Measurements from ENCODE around the gene METTL8.
"Not testable (repeated sequence)": the region's sequence is repeated elsewhere in the genome, so short reads cannot be mapped to it uniquely, and the experiment has no call there.

Gene METTL8

DNA sequence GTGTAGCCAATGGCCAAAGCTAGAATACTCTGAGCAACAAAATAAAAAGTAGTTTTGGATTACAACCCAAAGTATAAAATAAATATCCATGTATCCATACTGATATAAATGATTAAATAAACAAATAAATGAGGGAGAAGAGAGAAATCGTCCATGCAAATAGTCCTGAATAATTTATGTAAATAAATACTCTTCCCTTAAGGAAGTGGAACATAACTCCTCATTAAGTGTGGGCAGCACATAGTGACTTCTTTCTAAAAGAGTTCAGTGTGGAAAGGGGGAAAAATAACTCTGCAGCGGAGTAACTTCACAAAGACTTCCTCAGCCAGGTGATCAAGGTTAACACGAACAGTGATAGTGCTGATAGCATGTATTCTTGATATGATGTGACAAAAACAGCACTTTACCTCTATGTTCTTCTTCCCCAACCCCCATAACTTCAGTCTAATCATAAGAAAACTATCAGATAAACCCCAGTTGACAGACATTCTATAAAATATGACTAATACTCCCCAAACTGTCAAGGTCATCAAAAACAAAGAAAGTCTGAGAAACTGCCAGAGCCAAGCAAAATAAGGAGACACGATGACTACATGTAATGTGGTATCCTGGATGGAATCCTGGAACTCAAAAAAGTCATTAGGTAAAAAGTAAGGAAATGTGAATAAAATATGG is 30.7 kb downstream of the METTL8 start:
- no peak for DNase-seq (ENCODE audit: low read depth in 1 of 2, low spot score in 1 of 2)

DNA sequence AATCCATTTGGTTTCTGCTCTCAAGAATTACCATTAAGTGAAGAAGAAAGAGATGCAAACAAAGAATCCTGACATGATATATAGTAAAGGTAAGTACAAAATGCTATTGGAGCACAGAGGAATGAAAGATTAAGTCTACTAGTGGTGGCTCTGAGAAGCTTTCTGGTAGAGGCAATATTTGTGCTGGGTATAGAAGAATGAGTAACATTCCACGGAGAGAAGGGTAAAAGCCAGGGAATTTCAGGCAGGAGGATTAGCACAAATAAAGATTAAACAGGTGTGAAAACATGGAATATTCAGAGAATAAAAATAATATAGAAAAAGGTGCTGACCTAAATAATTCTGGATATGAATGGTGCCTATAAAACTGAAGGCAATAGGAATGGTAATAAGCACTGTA is 31.8 kb downstream of the METTL8 start:
- DNase-seq (ENCODE audit: low read depth in 1 of 2, low spot score in 1 of 2) = no peak

DNA sequence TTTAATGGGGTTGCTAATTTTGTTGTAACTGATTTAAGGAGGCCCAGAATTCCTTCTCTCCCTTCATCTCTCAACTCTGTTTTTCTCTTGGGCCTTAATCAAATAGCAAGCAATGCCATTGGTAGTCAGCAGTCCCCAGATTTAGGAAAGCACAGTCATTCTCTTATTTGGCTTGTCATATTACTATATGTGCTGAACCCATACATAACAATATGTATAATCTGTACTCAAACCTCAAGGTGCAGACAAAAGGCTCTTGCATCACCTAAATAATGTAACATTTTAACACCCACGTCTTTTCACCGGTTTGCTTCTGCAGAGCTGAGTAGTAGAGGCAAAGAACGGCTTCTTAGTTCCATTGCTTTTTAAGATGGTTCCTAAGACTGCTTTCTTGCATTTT is 33.4 kb downstream of the METTL8 start:
- DNase-seq (ENCODE audit: low read depth in 1 of 2, low spot score in 1 of 2) = no peak

DNA sequence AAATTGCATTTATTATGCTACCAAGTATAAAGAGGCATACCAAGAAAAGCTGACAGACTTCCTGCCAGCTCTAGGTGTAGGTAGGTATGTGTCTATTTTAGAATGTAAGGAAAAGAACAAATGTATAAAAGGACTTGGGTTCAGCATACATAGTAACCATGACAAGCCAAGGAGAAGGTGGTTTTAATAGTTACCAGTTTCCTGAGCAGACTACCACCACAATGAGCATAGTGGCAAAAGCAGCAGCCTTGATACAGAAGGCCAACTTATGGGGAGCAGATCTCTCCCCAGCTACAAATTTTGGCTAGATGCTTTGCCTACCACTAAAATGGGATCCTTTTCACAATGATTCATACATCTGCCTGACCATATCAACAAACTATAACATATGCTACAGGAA is 34.5 kb downstream of the METTL8 start:
- no peak for DNase-seq (ENCODE audit: low read depth in 1 of 2, low spot score in 1 of 2)

DNA sequence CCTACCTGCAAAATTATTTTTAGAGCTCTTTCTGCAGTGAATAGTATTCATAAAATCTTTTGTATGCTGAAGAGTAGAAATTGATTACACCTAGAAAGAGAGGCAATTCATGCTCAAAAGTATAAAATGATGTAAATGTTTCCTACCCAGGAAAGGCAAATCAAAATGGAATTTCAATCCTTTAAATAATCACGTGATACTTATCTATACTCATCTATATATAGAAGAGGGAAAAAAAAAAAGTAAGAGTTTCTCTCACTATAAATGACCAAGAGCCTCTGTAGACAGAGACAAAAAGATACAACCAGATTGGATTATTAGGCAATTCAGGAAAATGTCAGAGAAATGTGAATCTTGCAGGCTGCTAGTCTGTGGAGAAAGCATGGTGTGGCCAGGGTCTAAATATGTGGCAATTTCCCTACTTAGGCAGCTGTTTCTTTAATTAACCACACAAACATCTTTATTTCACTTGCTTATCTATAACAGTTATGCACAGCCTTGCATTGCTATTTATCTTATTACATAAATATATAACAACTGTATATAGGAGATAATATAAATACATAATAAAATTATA is 39.5 kb downstream of the METTL8 start:
- DNase-seq (ENCODE audit: low read depth in 1 of 2, low spot score in 1 of 2) = no peak

DNA sequence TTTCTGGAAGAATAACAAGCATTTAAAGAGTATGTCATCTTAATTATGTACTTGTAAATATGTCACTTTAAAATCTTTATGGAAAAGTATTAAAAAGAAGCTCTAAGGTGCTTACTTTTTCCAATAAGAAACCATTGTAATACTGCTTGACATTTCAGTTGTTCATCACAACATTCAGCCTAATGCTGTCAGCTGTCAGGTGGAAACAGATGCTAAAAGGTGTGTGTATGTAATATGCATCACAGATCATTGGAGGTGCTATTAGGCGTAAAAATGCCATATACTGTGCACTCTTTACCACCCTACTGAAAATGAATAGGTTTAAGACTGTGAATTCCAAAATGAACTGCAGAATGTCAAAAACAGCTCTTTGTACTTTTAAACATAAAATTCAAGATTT is 40.3 kb downstream of the METTL8 start:
- DNase-seq (ENCODE audit: low read depth in 1 of 2, low spot score in 1 of 2) = no peak

DNA sequence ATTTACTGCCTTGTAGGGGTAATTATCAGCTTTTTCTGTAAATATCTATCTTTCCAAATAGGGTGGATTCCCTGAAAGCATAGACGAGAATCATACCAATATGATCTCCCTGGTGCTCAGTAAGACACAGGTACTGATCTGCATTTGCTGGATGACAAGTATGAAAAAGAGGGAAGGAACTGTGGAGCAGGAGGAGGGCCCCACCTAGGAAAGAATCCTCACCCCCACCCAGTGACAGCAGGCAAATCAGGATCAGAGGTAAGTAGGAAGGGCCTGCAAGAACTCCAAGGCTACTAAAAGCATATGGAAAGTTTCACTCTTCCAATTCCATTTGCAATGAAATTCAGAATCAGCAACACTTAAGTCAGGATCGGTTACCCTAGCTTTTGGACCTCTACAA is 42.3 kb downstream of the METTL8 start:
- DNase-seq (ENCODE audit: low read depth in 1 of 2, low spot score in 1 of 2) = no peak

DNA sequence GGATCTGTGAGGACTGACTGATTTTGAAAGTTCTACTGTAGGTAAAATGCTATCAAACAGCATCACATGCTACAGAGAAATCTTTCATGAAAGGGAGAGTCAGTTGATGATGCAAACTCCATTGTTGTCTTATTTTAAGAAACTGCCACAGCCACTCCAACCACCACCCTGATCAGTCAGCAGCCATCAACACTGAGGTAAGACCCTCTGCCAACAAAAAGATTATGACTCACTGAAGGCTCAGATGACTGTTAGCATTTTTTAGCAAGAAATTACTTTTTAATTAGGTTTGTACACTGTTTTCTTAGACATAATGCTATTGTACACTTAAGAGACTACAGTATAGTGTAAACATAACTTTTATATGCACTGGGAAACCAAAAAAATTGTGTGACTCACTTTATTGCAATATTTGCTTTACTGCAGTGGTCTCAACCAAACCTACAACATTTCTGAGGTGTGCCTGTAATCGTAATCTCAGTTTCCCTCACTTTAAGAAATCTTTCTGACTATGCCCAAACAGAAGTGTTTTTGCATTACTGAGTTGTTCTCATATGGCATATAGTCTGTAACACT is 42.8 kb downstream of the METTL8 start:
- DNase-seq (ENCODE audit: low read depth in 1 of 2, low spot score in 1 of 2) = no peak

DNA sequence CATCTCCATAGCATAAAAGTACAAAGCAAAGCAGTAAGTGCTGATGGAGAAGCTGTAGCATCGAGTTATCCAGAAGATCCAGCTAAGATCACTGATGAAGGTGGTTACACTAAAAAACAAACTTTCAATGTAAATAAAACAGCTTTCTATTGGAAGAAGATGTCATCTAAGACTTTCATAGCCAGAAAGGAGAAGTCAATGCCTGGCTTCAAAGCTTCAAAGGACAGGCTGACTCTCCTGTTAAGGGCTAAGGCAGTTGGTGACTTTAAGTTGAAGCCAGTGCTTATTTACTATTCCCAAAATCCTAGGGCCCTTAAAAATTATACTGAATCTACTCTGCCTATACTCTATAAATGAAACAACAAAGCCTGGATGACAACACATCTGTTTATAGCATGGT is 44.0 kb downstream of the METTL8 start:
- no peak for DNase-seq (ENCODE audit: low read depth in 1 of 2, low spot score in 1 of 2)

DNA sequence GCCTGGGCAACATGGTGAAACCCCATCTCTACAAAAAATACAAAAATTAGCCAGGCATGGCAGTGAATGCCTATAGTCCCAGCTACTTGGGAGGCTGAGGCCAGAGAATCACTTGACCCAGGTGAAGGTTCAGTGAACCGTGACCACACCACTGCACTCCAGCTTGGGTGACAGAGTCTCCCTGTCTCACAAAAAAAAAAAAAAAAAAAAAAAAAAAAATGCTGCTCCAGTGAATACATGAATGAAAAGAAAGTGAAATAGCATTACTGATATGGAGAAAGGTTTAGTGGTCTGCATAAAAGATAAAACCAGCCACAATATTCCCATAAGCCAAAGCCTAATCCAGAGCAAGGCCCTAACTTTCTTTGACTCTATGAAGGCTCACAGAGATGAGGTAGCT is 44.5 kb downstream of the METTL8 start:
- no peak for DNase-seq (ENCODE audit: low read depth in 1 of 2, low spot score in 1 of 2)

DNA sequence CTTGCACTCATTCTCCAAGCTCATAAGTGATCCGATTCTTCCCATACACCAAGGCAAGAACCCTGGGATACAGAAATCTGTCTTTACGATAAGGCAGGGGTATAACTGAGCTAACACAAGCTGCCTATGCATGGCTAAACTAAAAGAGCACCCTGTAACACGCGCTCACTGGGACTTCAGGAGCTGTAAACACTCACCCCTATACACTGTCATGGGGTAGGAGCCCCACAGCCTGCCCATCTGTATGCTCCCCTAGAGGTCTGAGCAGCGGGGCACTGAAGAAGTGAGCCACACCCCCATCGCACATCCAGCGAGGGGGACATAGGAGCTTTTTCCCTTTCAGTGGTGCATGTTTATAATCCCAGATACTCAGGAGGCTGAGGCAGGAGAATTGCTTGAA is 46.7 kb downstream of the METTL8 start:
- DNase-seq (ENCODE audit: low read depth in 1 of 2, low spot score in 1 of 2) = no peak

DNA sequence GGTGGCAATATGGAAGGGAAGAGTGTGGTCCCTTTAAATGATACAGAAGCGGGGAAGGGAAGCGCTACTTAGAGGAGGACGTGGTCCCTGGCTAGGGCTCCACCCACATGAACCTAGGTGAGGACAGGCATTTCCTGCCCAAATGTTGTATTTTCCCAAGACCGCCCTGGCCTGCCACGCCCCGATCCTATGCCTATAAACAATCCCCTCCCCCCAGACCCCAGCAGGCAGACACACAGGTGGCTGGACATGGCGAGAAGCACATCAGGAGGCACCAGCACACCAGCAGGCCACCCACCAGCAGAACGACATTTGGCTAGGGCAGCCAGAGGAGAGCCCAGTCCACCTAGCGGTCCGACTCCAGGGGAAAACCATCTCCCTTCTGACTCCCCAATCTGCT is 47.2 kb downstream of the METTL8 start:
- DNase-seq (ENCODE audit: low read depth in 1 of 2, low spot score in 1 of 2) = no peak

DNA sequence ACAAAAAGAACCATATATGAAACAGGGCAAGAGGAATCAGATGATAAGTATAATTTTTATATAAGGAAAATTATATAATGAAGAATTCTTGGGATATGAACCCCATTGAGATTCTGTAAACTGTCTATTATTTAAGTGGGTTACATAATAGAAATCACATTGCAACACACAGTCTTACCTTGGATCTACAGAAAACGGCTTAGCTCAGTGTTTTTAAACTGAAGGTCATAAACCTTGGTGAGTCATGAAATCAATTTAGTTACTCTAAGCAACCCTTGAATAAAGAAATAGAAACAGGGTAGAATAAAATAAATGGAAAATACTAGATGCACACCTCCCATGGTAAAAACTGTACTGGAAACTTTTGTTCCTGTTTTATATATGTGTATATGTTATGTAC is 50.7 kb downstream of the METTL8 start:
- no peak for DNase-seq (ENCODE audit: low read depth in 1 of 2, low spot score in 1 of 2)

DNA sequence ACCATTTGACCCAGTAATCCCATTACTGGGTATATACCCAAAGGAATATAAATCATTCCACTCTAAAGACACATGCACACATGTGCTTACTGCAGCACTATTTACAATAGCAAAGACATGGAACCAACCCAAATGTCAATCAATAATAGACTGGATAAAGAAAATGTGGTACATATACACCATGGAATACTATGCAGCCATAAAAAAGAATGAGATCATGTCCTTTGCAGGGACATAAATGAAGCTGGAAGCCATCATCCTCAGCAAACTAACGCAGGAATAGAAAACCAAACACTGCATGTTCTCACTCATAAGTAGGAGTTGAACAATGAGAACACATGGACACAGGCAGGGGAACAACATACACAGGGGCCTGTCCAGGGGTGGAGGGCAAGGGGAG is 51.6 kb downstream of the METTL8 start:
- not testable (repeated sequence) for DNase-seq (ENCODE audit: low read depth in 1 of 2, low spot score in 1 of 2)

DNA sequence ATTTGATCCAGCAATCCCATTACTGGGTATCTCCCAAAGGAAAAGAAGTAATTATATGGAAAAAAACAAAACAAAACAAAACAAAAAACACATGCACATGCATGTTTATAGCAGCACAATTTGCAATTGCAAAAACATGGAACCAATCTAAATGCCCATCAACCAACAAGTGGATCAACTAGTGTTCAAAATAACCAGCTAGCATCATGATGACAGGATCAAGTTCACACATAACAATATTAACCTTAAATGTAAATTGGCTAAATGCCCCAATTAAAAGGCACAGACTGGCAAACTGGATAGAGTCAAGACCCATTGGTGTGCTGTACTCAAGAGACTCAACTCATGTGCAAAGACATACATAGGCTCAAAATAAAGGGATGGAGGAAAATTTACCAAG is 55.9 kb downstream of the METTL8 start:
- DNase-seq (ENCODE audit: low read depth in 1 of 2, low spot score in 1 of 2) = not testable (repeated sequence)

DNA sequence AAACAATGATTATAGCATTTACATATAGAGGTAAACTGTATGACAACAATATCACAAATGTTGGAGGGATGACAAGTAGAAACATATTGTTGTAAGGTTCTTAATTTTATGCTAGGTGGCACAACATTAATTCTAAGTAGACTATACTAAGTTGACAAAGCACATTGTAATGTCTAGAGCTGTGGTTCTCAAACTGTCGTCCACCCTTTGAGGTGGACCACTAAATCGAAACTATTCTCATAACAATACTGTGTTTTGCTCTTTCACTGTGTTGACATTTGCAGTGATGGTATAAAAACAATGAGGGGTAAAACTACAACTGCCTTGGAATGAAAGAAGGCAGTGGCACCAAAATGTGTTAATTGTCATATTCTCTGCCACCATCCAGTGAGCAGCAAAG is 66.1 kb downstream of the METTL8 start:
- no peak for DNase-seq (ENCODE audit: low read depth in 1 of 2, low spot score in 1 of 2)

DNA sequence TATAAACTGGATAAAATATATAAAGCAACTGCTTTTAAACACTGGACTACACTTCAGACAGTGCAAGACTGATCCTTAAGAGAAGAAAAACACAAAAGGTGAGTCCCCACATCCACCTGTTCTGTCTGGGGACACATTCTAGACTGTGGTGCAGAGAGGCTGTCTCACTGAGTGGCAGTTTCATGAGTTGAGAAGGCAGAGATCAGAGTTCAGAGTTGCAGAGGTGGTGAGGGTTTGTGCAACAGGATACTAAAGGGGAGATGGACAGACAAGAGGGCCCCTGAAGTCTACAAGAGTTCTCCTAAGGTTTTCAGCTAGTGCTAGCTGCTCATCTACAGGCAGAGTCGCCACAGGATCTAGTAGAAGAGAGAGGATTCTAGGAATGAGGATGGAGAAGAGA is 68.0 kb downstream of the METTL8 start:
- no peak for DNase-seq (ENCODE audit: low read depth in 1 of 2, low spot score in 1 of 2)

DNA sequence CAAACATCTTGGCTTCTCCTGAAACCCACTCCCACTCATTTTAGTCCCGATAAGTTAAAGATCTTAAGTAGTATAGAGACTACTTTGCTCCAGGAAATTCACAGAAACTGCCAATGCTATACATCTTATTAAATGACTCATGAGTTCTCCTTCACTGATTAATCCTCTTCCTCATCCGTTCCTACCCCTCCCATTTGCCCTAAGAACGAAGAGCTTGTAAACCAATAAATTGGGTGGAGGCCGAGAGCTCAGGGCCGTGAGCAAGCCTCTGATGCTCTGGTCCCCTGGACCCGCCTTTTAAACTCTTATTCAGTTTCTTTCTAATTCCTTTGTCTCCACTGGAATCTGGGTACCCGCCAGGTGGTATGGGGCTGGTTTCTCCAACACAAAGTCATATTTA is 68.6 kb downstream of the METTL8 start:
- no peak for DNase-seq (ENCODE audit: low read depth in 1 of 2, low spot score in 1 of 2)

DNA sequence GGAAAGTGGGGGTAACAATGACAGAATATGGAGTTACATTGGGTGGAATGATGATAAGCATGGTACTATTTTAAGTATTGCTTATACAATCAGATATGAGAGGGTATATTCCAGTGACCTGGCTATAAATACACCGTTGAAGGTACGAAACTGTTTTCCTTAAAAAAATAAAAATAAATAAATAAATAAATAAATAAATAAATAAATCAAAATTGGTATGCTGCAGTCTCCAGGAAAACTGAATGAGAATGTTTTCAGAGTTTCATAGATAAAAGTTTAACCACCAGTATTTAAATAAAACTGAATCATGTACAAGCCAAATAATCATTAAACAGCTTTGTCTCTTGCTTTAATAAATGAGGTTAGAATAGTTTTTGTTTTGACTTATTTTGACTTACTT is 71.4 kb downstream of the METTL8 start:
- DNase-seq (ENCODE audit: low read depth in 1 of 2, low spot score in 1 of 2) = no peak

DNA sequence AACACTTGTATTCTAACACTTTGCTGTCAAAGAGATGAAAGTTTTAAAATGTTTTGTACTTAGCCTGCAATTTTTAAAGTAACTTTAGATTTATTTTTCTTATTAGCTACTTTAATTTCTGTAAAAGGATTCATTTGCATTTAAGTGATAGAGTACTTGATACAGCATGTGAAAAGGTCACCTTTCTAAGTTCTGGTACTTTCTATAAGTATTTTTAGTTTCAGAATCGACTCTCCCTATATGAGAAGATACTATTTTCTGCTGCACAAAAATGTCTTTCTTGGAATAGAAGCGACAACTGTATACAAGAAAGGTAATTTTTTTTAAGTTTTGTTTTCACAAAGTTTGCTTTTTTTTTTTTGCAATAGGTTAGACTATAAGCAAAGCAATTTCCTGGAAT is 72.9 kb downstream of the METTL8 start:
- DNase-seq (ENCODE audit: low read depth in 1 of 2, low spot score in 1 of 2) = no peak

DNA sequence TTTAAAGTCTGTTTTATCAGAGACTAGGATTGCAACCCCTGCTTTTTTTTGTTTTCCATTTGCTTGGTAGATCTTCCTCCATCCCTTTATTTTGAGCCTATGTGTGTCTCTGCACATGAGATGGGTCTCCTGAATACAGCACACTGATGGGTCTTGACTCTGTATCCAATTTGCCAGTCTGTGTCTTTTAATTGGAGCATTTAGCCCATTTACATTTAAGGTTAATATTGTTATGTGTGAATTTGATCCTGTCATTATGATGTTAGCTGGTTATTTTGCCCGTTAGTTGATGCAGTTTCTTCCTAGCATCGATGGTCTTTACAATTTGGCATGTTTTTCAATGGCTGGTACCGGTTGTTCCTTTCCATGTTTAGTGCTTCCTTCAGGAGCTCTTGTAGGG is 80.0 kb downstream of the METTL8 start:
- DNase-seq (ENCODE audit: low read depth in 1 of 2, low spot score in 1 of 2) = not testable (repeated sequence)

DNA sequence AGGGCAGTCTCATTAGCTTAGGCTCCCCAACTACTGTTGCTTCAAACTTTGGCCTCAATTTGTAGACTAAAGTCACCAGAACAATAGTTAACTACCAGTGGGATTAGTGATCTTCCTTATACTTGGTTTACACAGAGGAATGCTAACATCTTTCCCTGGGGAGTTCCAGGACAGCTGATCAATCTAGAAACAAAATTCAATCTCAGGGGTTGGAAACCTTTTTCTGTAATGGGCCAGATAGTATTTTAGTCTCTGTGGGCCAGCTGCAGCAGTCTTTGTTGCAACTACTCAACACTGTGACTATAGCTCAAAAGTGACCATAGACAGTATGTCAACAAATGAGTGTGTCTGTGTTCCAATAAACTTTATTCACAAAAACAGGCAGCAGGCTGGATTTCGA is 85.7 kb downstream of the METTL8 start:
- no peak for DNase-seq (ENCODE audit: low read depth in 1 of 2, low spot score in 1 of 2)

DNA sequence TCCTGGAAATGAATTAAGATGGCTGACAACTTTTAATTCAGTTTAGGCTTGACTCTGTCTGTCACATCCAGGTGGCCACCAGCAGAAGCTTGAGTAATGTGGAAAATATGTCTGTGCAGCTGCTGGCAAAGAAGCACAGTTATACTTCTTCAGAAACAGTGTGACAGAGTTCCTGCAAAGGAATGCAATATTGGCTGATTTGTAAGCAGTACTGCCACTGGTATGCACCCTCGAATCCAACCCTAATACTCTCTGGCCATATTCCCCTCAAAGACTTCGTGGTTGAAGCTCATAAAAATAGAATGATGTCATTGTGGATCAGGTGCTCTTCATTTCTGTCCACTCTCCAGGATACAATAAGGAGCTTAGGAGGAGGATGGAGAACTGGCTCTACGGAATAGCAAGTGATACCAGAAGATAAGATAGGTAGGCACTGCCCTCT is 86.2 kb downstream of the METTL8 start:
- DNase-seq (ENCODE audit: low read depth in 1 of 2, low spot score in 1 of 2) = no peak

All from stimulated activated CD4-positive, alpha-beta T cell treated with anti-CD3 and anti-CD28 coated beads, Interleukin-15, amount 100 ng/mL, for 1 hour (primary cell).